Activated T-helper 1 cell treated with anti-CD3 and anti-CD28 coated beads, Interleukin-12 subunit alpha, Interleukin-12 subunit beta, Interleukin-2, Interleukin-4 antibody, amounts not matched to agents 30 ng/mL and 10 ng/mL and 1 ng/mL, durations not matched to agents 14 hours and 24 hours and 36 hours (primary cell): Measurements from ENCODE around the gene METTL1. TPM values are rescaled to one million over a fixed set of nuclear protein-coding genes. Genes with fewer than 3 reads are reported as not detected.

Experiments used
- total RNA-seq: library from RNA; stranded (reverse); gene quantifications from 2 replicates; pipeline ENCODE4 v1.2.3, GENCODE V29; 2022

Gene METTL1
- total RNA-seq, 1 donor from 2014 or later: 90.0 TPM

Other genes starting within 250 kb of the METTL1 start
- gene MBD6, start 249.3 kb downstream of the METTL1 start, total RNA-seq: 63.3 and 66.8 TPM in 2 replicates
- 78.6 and 83.5 TPM in 2 replicates for gene DCTN2, start 224.9 kb downstream of the METTL1 start, total RNA-seq
- 2.4 TPM in 2 replicates for gene KIF5A, start 222.1 kb downstream of the METTL1 start, total RNA-seq
- gene PIP4K2C, start 180.9 kb downstream of the METTL1 start, total RNA-seq: 22.8 and 25.7 TPM in 2 replicates
- 16.8 and 18.5 TPM in 2 replicates for gene DTX3, start 167.3 kb downstream of the METTL1 start, total RNA-seq
- gene ARHGEF25, start 160.7 kb downstream of the METTL1 start, total RNA-seq: 0.60 and 1.5 TPM in 2 replicates
- 4.4 and 4.6 TPM in 2 replicates for gene B4GALNT1, start 138.9 kb downstream of the METTL1 start, total RNA-seq
- gene OS9, start 78.0 kb downstream of the METTL1 start, total RNA-seq: 99.6 and 100.0 TPM in 2 replicates
- gene AGAP2, start 33.4 kb downstream of the METTL1 start, total RNA-seq: 31.5 and 33.4 TPM in 2 replicates
- gene TSPAN31, start 27.1 kb downstream of the METTL1 start, total RNA-seq: 24.0 and 24.5 TPM in 2 replicates
- gene CDK4, start 19.8 kb downstream of the METTL1 start, total RNA-seq: 218 and 227 TPM in 2 replicates
- 21.2 and 21.8 TPM in 2 replicates for gene MARCHF9, start 17.0 kb downstream of the METTL1 start, total RNA-seq
- 9.0 and 9.9 TPM in 2 replicates for gene CYP27B1, start 5.0 kb downstream of the METTL1 start, total RNA-seq
- gene EEF1AKMT3, start 509 bp upstream of the METTL1 start, total RNA-seq: 4.5 and 5.4 TPM in 2 replicates
- 63.5 and 68.6 TPM in 2 replicates for gene TSFM, start 10.7 kb upstream of the METTL1 start, total RNA-seq
- 2.0 and 3.1 TPM in 2 replicates for gene AVIL, start 46.6 kb upstream of the METTL1 start, total RNA-seq
- gene CTDSP2, start 74.6 kb upstream of the METTL1 start, total RNA-seq: 96.5 and 99.6 TPM in 2 replicates
- gene ATP23, start 169.5 kb upstream of the METTL1 start, total RNA-seq: 7.3 and 8.7 TPM in 2 replicates